Measurements from ENCODE around the gene PTCD2.

DNA sequence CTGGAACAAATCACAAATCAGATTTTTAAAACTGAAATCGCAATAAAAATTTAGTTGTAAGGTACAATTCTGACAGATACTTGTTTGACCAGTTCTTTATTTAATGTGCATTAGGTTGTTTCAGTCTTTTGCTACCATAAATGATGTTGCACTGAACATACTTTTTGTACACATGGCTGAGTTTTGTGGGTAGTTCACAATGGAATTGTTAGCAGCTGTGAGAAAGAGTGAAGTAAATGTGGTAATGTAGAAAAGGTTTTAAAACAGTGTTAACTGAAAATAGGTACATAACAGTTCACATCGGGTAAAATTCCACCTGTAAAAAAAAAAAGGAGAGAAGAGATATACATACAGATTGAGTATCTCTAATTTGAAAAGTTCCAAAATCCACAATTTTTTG is 25.7 kb upstream of the PTCD2 start:
- TF ChIP-seq, protein P1, sequence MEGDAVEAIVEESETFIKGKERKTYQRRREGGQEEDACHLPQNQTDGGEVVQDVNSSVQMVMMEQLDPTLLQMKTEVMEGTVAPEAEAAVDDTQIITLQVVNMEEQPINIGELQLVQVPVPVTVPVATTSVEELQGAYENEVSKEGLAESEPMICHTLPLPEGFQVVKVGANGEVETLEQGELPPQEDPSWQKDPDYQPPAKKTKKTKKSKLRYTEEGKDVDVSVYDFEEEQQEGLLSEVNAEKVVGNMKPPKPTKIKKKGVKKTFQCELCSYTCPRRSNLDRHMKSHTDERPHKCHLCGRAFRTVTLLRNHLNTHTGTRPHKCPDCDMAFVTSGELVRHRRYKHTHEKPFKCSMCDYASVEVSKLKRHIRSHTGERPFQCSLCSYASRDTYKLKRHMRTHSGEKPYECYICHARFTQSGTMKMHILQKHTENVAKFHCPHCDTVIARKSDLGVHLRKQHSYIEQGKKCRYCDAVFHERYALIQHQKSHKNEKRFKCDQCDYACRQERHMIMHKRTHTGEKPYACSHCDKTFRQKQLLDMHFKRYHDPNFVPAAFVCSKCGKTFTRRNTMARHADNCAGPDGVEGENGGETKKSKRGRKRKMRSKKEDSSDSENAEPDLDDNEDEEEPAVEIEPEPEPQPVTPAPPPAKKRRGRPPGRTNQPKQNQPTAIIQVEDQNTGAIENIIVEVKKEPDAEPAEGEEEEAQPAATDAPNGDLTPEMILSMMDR (IDR thresholded peaks at IDR 0.05; ENCODE audit: extremely low read depth in 1 of 2, insufficient read depth in 1 of 2, low read depth in 1 of 2, low read length in 2 of 2): no peak
- no peak for TF ChIP-seq EZH2 (IDR thresholded peaks at IDR 0.05; ENCODE audit: borderline replicate concordance, low read depth, low read length, severe bottlenecking)
- TF ChIP-seq POLR2A (IDR thresholded peaks at IDR 0.05; ENCODE audit: low read depth, low read length): no peak
- no peak for TF ChIP-seq GATA2 (IDR thresholded peaks at IDR 0.05; ENCODE audit: insufficient read depth, insufficient read length, low read depth, low read length)
- TF ChIP-seq POLR2AphosphoS5 (IDR thresholded peaks at IDR 0.05; ENCODE audit: insufficient read depth, low read depth, low read length): no peak
- TF ChIP-seq, protein P2, sequence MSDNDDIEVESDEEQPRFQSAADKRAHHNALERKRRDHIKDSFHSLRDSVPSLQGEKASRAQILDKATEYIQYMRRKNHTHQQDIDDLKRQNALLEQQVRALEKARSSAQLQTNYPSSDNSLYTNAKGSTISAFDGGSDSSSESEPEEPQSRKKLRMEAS (IDR thresholded peaks at IDR 0.05; ENCODE audit: insufficient read depth, insufficient read length): no peak
- no peak for TF ChIP-seq MYC (IDR thresholded peaks at IDR 0.05; ENCODE audit: low read depth, low read length)
- no peak for TF ChIP-seq JUN (IDR thresholded peaks at IDR 0.05; ENCODE audit: borderline replicate concordance, insufficient read depth, insufficient read length, low read depth)
- TF ChIP-seq FOS (IDR thresholded peaks at IDR 0.05; ENCODE audit: borderline replicate concordance, insufficient read depth, low read length): no peak
